ENCODE results near the gene SHANK1.

- TF ChIP-seq CTCF (IDR thresholded peaks at IDR 0.05; ENCODE audit: low read depth, low read length) (no peak), EZH2phosphoT487 (IDR thresholded peaks at IDR 0.05; ENCODE audit: low read depth) (no peak)
Measured at GRCh38 chr19:50644315-50644915, 75.2 kb downstream of the SHANK1 start.
